Smooth muscle cell (in vitro differentiated cells): Measurements from ENCODE around the gene SIGLEC9. TPM values are rescaled to one million over a fixed set of nuclear protein-coding genes. Genes with fewer than 3 reads are reported as not detected.

Source experiments
- DNase-seq: peaks from one replicate; lab custom pipeline; 2025; ENCODE audit not compliant: unreplicated experiment; lab: John Stamatoyannopoulos, UW
- H2AFZ ChIP-seq: fragments of 200-600 bp; sonication (generic); 2 replicates; pipeline ENCODE4 v1.6.0; 2016; ENCODE audit warnings: antibody characterized with exemption, low read depth, mild to moderate bottlenecking
- H3F3A ChIP-seq: fragments of 200-600 bp; sonication (generic); 2 replicates; pipeline ENCODE4 v1.6.0; 2017; ENCODE audit warnings: antibody characterized with exemption, low read depth
- H3K27ac ChIP-seq: fragments of 200-600 bp; sonication (generic); 2 replicates; pipeline ENCODE4 v1.5.1; 2016; ENCODE audit warnings: low read depth, mild to moderate bottlenecking
- H3K27me3 ChIP-seq: fragments of 200-600 bp; sonication (generic); 2 replicates; pipeline ENCODE4 v1.6.1; 2016; ENCODE audit warnings: low read depth, mild to moderate bottlenecking
- H3K36me3 ChIP-seq: fragments of 200-600 bp; sonication (generic); 2 replicates; pipeline ENCODE4 v1.5.1; 2016; ENCODE audit warnings: low read depth
- H3K4me1 ChIP-seq: fragments of 200-600 bp; sonication (generic); 2 replicates; pipeline ENCODE4 v1.5.1; 2016; ENCODE audit warnings: low read depth
- H3K4me2 ChIP-seq: fragments of 200-600 bp; sonication (generic); 2 replicates; pipeline ENCODE4 v1.6.0; 2016; ENCODE audit warnings: mild to moderate bottlenecking
- H3K4me3 ChIP-seq: fragments of 200-600 bp; sonication (generic); 2 replicates; pipeline ENCODE4 v1.5.1; 2016; ENCODE audit warnings: mild to moderate bottlenecking
- H3K79me2 ChIP-seq: fragments of 200-600 bp; sonication (generic); 2 replicates; pipeline ENCODE4 v1.6.0; 2016; ENCODE audit warnings: low read depth, mild to moderate bottlenecking
- H3K9ac ChIP-seq: fragments of 200-600 bp; sonication (generic); 2 replicates; pipeline ENCODE4 v1.6.0; 2016; ENCODE audit warnings: low read depth
- H3K9me3 ChIP-seq: fragments of 200-600 bp; sonication (generic); replicated peaks from 2 replicates; pipeline ENCODE4 v1.5.1; 2016; ENCODE audit warnings: low read depth
- H4K20me1 ChIP-seq: fragments of 200-600 bp; sonication (generic); 2 replicates; pipeline ENCODE4 v1.6.0; 2016; ENCODE audit warnings: low read depth
- CTCF ChIP-seq: fragments of 200-600 bp; sonication (generic); IDR thresholded peaks from 2 replicates; pipeline ENCODE4 v1.5.1; 2017; ENCODE audit warnings: borderline replicate concordance, mild to moderate bottlenecking, antibody characterized with exemption; ENCODE audit not compliant: insufficient read depth, poor library complexity, severe bottlenecking
- WGBS: methylation state at CpG from one replicate; pipeline ENCODE4 v1.1.7; 2016; ENCODE audit warnings: low lambda C conversion rate; 5-methylcytosine and 5-hydroxymethylcytosine counted together
- polyA plus RNA-seq: library from polyadenylated mRNA; unstranded; fragments of >200 nt; fragmentation: Nextera tagmentation; extraction: Ambion mirVana; gene quantifications from 2 replicates; pipeline ENCODE4 v1.2.1, GENCODE V29; 2016
- total RNA-seq: library from RNA; depleted of rRNA; stranded (reverse); fragments of >200 nt; gene quantifications from 2 replicates; pipeline ENCODE4 v1.2.3, GENCODE V29; 2014

Gene SIGLEC9
- total and polyA plus RNA-seq, 2 experiments from 2014 or later: not detected

DNA sequence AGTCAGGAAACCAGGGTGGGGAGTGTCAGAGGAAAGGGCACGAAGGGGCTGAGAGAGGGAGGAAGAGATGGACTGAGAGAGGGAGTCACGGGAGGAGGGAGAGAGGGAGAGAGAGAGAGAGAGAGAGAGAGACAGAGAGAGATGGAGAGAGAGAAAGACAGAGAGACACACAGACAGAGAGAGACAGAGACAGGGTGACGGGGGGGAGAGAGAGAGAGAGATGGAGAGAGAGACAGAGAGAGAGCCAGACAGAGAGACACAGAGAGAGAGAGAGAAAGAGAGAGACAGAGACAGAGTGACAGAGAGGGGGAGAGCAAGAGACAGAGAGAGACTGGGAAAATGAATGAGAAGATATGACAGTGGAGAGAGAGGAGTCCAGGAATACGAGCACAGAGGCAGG is 41.5 kb upstream of the SIGLEC9 start:
- Histone ChIP-seq H3K4me1 (no peaks in the 10 kb centered on the region), H3K79me2 (no peaks in the 10 kb centered on the region), H3K27me3 (peaks cover 14% of the 10 kb centered on the region), H3K27ac (no peak overlapping the region), H2AFZ (no peak overlapping the region), H3K4me3 (no peak overlapping the region), H3F3A (no peaks in the 10 kb centered on the region), H3K36me3 (no peaks in the 10 kb centered on the region), H3K9ac (no peak overlapping the region), H3K9me3 (no peaks in the 10 kb centered on the region), H4K20me1 (no peaks in the 10 kb centered on the region), H3K4me2 (no peak overlapping the region)
- WGBS: 40% methylated on average over 3 of the region's 4 CpGs
- DNase-seq: no peak
- no peak for TF ChIP-seq CTCF

- no peaks in the 10 kb centered on the region for H3K79me2 ChIP-seq
- no peak for TF ChIP-seq CTCF
- H4K20me1 ChIP-seq: no peaks in the 10 kb centered on the region
- H3K4me1 ChIP-seq: no peaks in the 10 kb centered on the region
- H3F3A ChIP-seq: no peaks in the 10 kb centered on the region
- no peak for DNase-seq
- peaks cover 14% of the 10 kb centered on the region for H3K27me3 ChIP-seq
- no peaks in the 10 kb centered on the region for H3K9me3 ChIP-seq
- WGBS: 89% methylated on average over 14 of the region's 14 CpGs
- no peaks in the 10 kb centered on the region for H3K36me3 ChIP-seq
- no peak overlapping the region for H3K27ac ChIP-seq
- H3K9ac ChIP-seq: no peak overlapping the region
- no peak overlapping the region for H3K4me3 ChIP-seq
- H3K4me2 ChIP-seq: no peak overlapping the region
- H2AFZ ChIP-seq: no peak overlapping the region
Observed at GRCh38 chr19:51083783-51084182, 40.9 kb upstream of the SIGLEC9 start.

DNA sequence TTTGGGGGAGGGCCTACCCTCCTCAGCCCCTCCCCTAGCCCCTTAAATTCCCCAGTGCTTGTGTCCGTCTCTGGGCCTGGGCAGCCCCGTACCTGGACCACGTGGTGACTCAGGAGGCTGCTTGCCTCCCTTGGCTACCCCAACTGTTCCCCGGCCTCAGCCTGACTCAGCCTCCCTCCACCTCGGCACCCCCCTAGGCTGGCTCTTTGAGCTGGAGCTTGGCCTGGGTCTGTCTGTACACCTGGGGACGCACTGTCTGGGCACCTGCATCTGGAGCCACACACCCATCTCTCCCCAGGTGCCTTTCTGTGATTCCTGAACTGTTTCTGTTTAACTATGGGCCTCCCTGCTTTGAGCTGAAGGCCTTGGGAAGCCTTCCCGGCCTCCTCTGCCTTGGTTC is 40.2 kb upstream of the SIGLEC9 start:
- Histone ChIP-seq H3K4me3 (no peak overlapping the region), H3F3A (no peaks in the 10 kb centered on the region), H3K27ac (no peak overlapping the region), H3K4me1 (no peaks in the 10 kb centered on the region), H2AFZ (no peak overlapping the region), H3K79me2 (no peaks in the 10 kb centered on the region), H4K20me1 (no peaks in the 10 kb centered on the region), H3K9me3 (no peaks in the 10 kb centered on the region), H3K4me2 (no peak overlapping the region), H3K27me3 (peaks cover 14% of the 10 kb centered on the region), H3K9ac (no peak overlapping the region), H3K36me3 (no peaks in the 10 kb centered on the region)
- TF ChIP-seq CTCF: no peak
- no peak for DNase-seq
- 90% methylated on average over 7 of the region's 7 CpGs for WGBS

DNA sequence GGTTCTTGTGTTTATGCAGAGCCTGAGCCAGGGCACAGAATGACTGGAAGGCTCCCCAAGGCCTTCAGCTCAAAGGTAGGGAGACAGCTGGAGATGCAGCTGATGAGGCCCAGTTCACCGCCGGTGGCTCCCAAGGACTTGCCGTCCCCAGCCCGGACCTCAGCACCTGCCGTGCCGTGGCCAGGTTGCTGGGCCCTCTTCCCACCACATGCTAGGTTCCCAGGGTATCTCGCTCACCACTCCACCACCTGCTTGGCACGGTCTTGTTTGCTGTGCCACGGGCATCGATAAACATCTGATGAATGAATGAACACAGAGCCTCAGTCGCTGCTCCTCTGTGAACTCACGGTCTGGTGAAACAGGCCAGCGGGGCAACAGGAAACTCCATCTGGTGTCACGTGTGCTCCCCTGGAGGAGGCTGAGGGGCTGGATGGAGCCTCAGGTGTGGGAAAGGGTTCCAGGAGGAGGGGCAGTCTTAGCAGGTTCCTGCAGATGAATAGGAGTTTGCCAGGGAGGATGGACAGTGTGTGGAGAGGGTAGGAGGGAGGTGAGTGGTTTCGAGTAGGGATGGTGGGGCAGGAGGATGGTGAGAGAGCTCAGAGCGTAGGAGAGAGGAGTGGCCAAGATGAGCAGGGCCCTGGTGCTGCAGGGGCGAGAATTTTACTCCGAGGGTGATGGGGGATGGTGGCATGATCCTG is 38.4 kb upstream of the SIGLEC9 start:
- Histone ChIP-seq H3K79me2 (no peaks in the 10 kb centered on the region), H3K9me3 (no peaks in the 10 kb centered on the region), H4K20me1 (no peaks in the 10 kb centered on the region), H3F3A (no peaks in the 10 kb centered on the region), H3K36me3 (no peaks in the 10 kb centered on the region), H3K9ac (no peak overlapping the region), H3K27ac (no peak overlapping the region), H3K4me3 (no peak overlapping the region), H3K27me3 (peaks cover 14% of the 10 kb centered on the region), H3K4me1 (no peaks in the 10 kb centered on the region), H2AFZ (no peak overlapping the region), H3K4me2 (no peak overlapping the region)
- TF ChIP-seq CTCF: no peak
- 83% methylated on average over 17 of the region's 18 CpGs for WGBS
- no peak for DNase-seq
